H1 (cell line): ENCODE results near the gene PDPK1. TPM values are rescaled to one million over a fixed set of nuclear protein-coding genes. Genes with fewer than 3 reads are reported as not detected.

Experiments
- BCL11A ChIP-seq, 2 experiments: IDR thresholded peaks; one replicate each; pipeline ENCODE4 v1.6.1; 2011; ENCODE audit warnings: low read depth in 2 of 2, low read length in 2 of 2, mild to moderate bottlenecking in 2 of 2
- BRCA1 ChIP-seq: IDR thresholded peaks from 2 replicates; pipeline ENCODE4 v1.6.1; 2012; ENCODE audit warnings: low read depth, low read length, improper control_type of control experiment
- CBX8 ChIP-seq: fragments of 300-800, 300-1000 bp; sonication (generic); IDR thresholded peaks from 2 replicates; pipeline ENCODE4 v1.7.1; 2016; ENCODE audit warnings: low read depth, low read length, borderline replicate concordance
- CEBPB ChIP-seq: IDR thresholded peaks from 2 replicates; pipeline ENCODE4 v1.6.1; 2012; ENCODE audit warnings: low read depth, low read length
- CREB1 ChIP-seq: IDR thresholded peaks from 2 replicates; pipeline ENCODE4 v1.6.1; 2012; ENCODE audit warnings: inconsistent platforms
- JUND ChIP-seq: IDR thresholded peaks from 2 replicates; pipeline ENCODE4 v1.6.1; 2011; ENCODE audit warnings: mild to moderate bottlenecking, improper control_type of control experiment, low read length
- KDM5A ChIP-seq: fragments of 200-600 bp; IDR thresholded peaks from 2 replicates; pipeline ENCODE4 v1.7.1; 2012; ENCODE audit warnings: mild to moderate bottlenecking, low read length, inconsistent platforms, mixed read lengths
- NANOG ChIP-seq: IDR thresholded peaks from 2 replicates; pipeline ENCODE4 v1.6.1; 2011; ENCODE audit warnings: low read length, low read depth, mild to moderate bottlenecking, inconsistent platforms; ENCODE audit not compliant: insufficient read depth, poor library complexity, severe bottlenecking
- SRF ChIP-seq: IDR thresholded peaks from 2 replicates; pipeline ENCODE4 v1.6.1; 2011; ENCODE audit warnings: mild to moderate bottlenecking, low read depth, low read length, moderate library complexity
- TBP ChIP-seq: IDR thresholded peaks from 2 replicates; pipeline ENCODE4 v1.6.1; 2011; ENCODE audit warnings: low read depth, low read length, improper control_type of control experiment
- YY1 ChIP-seq: IDR thresholded peaks from 2 replicates; pipeline ENCODE4 v1.6.1; 2011; ENCODE audit warnings: low read depth, mild to moderate bottlenecking, low read length
- polyA plus RNA-seq, 7 experiments: library from polyadenylated mRNA; depleted of rRNA in 3 of 7; stranded (reverse) in 5 of 7; unstranded in 2 of 7; fragments of >200 nt in 5 of 7; fragments of 200-250 nt in 2 of 7; gene quantifications; 1 replicate in 5 of 7; 2 replicates in 1 of 7; 4 replicates in 1 of 7; pipeline versions ENCODE4 v1.2.1 to v1.2.3, GENCODE V29; 2011 to 2013; ENCODE audit warnings: missing spikeins in 2 of 7, mixed read lengths in 2 of 7
- total RNA-seq: library from RNA; stranded (reverse); fragmentation: NEBNext Ultra II Directional; extraction: Animal tissue kit (Norgen Biotek cat#: 25700); gene quantifications from 2 replicates; pipeline ENCODE4 v1.2.1, GENCODE V29; 2021
- TF ChIP-seq, protein P1 (sequence below): fragments of 300-600 bp; sonication (generic); IDR thresholded peaks from 2 replicates; pipeline ENCODE4 v1.7.1; 2012; ENCODE audit warnings: low read length, moderate library complexity, mild to moderate bottlenecking, inconsistent platforms; ENCODE audit not compliant: insufficient replicate concordance

PDPK1 gene
- total and polyA plus RNA-seq, 2 of the 8 experiments (the other 6 are each of a cell fraction or from before 2014, with no cell fraction given), result 17.1 to 27.8 TPM

- TF ChIP-seq, protein P1, sequence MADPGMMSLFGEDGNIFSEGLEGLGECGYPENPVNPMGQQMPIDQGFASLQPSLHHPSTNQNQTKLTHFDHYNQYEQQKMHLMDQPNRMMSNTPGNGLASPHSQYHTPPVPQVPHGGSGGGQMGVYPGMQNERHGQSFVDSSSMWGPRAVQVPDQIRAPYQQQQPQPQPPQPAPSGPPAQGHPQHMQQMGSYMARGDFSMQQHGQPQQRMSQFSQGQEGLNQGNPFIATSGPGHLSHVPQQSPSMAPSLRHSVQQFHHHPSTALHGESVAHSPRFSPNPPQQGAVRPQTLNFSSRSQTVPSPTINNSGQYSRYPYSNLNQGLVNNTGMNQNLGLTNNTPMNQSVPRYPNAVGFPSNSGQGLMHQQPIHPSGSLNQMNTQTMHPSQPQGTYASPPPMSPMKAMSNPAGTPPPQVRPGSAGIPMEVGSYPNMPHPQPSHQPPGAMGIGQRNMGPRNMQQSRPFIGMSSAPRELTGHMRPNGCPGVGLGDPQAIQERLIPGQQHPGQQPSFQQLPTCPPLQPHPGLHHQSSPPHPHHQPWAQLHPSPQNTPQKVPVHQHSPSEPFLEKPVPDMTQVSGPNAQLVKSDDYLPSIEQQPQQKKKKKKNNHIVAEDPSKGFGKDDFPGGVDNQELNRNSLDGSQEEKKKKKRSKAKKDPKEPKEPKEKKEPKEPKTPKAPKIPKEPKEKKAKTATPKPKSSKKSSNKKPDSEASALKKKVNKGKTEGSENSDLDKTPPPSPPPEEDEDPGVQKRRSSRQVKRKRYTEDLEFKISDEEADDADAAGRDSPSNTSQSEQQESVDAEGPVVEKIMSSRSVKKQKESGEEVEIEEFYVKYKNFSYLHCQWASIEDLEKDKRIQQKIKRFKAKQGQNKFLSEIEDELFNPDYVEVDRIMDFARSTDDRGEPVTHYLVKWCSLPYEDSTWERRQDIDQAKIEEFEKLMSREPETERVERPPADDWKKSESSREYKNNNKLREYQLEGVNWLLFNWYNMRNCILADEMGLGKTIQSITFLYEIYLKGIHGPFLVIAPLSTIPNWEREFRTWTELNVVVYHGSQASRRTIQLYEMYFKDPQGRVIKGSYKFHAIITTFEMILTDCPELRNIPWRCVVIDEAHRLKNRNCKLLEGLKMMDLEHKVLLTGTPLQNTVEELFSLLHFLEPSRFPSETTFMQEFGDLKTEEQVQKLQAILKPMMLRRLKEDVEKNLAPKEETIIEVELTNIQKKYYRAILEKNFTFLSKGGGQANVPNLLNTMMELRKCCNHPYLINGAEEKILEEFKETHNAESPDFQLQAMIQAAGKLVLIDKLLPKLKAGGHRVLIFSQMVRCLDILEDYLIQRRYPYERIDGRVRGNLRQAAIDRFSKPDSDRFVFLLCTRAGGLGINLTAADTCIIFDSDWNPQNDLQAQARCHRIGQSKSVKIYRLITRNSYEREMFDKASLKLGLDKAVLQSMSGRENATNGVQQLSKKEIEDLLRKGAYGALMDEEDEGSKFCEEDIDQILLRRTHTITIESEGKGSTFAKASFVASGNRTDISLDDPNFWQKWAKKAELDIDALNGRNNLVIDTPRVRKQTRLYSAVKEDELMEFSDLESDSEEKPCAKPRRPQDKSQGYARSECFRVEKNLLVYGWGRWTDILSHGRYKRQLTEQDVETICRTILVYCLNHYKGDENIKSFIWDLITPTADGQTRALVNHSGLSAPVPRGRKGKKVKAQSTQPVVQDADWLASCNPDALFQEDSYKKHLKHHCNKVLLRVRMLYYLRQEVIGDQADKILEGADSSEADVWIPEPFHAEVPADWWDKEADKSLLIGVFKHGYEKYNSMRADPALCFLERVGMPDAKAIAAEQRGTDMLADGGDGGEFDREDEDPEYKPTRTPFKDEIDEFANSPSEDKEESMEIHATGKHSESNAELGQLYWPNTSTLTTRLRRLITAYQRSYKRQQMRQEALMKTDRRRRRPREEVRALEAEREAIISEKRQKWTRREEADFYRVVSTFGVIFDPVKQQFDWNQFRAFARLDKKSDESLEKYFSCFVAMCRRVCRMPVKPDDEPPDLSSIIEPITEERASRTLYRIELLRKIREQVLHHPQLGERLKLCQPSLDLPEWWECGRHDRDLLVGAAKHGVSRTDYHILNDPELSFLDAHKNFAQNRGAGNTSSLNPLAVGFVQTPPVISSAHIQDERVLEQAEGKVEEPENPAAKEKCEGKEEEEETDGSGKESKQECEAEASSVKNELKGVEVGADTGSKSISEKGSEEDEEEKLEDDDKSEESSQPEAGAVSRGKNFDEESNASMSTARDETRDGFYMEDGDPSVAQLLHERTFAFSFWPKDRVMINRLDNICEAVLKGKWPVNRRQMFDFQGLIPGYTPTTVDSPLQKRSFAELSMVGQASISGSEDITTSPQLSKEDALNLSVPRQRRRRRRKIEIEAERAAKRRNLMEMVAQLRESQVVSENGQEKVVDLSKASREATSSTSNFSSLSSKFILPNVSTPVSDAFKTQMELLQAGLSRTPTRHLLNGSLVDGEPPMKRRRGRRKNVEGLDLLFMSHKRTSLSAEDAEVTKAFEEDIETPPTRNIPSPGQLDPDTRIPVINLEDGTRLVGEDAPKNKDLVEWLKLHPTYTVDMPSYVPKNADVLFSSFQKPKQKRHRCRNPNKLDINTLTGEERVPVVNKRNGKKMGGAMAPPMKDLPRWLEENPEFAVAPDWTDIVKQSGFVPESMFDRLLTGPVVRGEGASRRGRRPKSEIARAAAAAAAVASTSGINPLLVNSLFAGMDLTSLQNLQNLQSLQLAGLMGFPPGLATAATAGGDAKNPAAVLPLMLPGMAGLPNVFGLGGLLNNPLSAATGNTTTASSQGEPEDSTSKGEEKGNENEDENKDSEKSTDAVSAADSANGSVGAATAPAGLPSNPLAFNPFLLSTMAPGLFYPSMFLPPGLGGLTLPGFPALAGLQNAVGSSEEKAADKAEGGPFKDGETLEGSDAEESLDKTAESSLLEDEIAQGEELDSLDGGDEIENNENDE, result no peak
- TF ChIP-seq JUND, result no peak
- no peak for TF ChIP-seq KDM5A
- no peak for TF ChIP-seq YY1
- TF ChIP-seq CEBPB, result no peak
- TF ChIP-seq BRCA1, result no peak
- no peak for TF ChIP-seq TBP
- TF ChIP-seq BCL11A (IDR thresholded peaks at IDR 0.05; ENCODE audit: low read depth in 2 of 2, low read length in 2 of 2), result no peak
- TF ChIP-seq NANOG, result no peak
- no peak for TF ChIP-seq CREB1
- TF ChIP-seq SRF, result no peak
- TF ChIP-seq CBX8, result no peak
Observed at GRCh38 chr16:2595393-2596205, 57.8 kb downstream of the PDPK1 start (continued).
